Measurements from ENCODE around the gene MFSD12. TPM values are rescaled to one million over a fixed set of nuclear protein-coding genes. Genes with fewer than 3 reads are reported as not detected.

Gene MFSD12
- total RNA-seq, 1 experiment from 2014 or later: 131 TPM

DNA sequence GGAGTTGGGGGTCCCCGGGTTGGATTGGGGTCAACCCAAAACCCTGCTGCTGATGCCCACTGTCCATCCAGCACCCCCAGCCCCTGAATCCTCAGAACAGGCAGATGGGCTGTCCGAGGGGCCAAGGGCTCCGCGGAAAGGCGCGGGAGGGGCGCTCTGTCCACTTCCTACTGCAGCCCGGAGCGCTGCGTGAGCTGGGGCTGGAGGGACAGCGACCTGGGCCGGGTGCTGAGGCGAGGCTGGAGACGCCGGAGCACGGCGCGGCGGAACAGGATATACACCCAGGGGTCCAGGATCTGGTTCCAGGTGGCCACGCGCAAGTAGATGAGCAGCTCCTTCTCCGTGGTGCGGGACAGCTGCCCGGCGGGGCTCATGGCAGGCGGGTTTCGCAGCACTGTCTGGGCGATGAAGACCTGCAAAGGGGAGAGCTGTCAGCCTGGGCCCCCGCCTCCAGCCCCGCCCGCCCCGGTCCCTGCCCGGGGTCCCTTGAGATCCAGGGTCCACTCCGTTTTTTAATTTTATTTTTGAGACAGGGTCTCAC, 38.2 kb upstream of the MFSD12 start:
- H3K27ac ChIP-seq (ENCODE audit: low read depth, low read length): no peak overlapping the region
- H2AFZ ChIP-seq (ENCODE audit: low read depth, low read length, poor library complexity, severe bottlenecking): no peak overlapping the region
- no TSS peak for BruUV-seq (replicated peaks)
- intact Hi-C loops (cut with micrococcal nuclease): no loop called here
- DNase-seq (ENCODE audit: low read depth, low spot score) (no peak), ATAC-seq (no peak)
- H3K4me2 ChIP-seq (ENCODE audit: low read length): no peak overlapping the region
- no peak for TF ChIP-seq YY1 (IDR thresholded peaks at IDR 0.05; ENCODE audit: extremely low read depth, insufficient replicate concordance, low read depth, low read length)
- TF ChIP-seq EGR1 (IDR thresholded peaks at IDR 0.05; ENCODE audit: low read depth): no peak
- no peak for TF ChIP-seq FOSL1 (IDR thresholded peaks at IDR 0.05; ENCODE audit: low read depth)
- TF ChIP-seq EZH2phosphoT487 (IDR thresholded peaks at IDR 0.05; ENCODE audit: borderline replicate concordance): no peak
- TF ChIP-seq POLR2AphosphoS5 (IDR thresholded peaks at IDR 0.05; ENCODE audit: low read depth, low read length): no peak
- TF ChIP-seq, protein P1, sequence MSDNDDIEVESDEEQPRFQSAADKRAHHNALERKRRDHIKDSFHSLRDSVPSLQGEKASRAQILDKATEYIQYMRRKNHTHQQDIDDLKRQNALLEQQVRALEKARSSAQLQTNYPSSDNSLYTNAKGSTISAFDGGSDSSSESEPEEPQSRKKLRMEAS (IDR thresholded peaks at IDR 0.05): no peak
- no peak for TF ChIP-seq ZNF274 (IDR thresholded peaks at IDR 0.05; ENCODE audit: low read depth, low read length)
- TF ChIP-seq RAD21 (IDR thresholded peaks at IDR 0.05; ENCODE audit: low read depth): no peak
- TF ChIP-seq JUND (IDR thresholded peaks at IDR 0.05): no peak
- no peak for TF ChIP-seq POLR2A (IDR thresholded peaks at IDR 0.05; ENCODE audit: borderline replicate concordance, extremely low read depth, insufficient read depth, insufficient read length)
- no peak for TF ChIP-seq TCF7L2 (IDR thresholded peaks at IDR 0.05; ENCODE audit: borderline replicate concordance, extremely low read depth, insufficient read depth, insufficient read length)
- TF ChIP-seq, protein P2, sequence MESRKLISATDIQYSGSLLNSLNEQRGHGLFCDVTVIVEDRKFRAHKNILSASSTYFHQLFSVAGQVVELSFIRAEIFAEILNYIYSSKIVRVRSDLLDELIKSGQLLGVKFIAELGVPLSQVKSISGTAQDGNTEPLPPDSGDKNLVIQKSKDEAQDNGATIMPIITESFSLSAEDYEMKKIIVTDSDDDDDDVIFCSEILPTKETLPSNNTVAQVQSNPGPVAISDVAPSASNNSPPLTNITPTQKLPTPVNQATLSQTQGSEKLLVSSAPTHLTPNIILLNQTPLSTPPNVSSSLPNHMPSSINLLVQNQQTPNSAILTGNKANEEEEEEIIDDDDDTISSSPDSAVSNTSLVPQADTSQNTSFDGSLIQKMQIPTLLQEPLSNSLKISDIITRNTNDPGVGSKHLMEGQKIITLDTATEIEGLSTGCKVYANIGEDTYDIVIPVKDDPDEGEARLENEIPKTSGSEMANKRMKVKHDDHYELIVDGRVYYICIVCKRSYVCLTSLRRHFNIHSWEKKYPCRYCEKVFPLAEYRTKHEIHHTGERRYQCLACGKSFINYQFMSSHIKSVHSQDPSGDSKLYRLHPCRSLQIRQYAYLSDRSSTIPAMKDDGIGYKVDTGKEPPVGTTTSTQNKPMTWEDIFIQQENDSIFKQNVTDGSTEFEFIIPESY (IDR thresholded peaks at IDR 0.05; ENCODE audit: extremely low read depth, insufficient replicate concordance, low read length): no peak
- TF ChIP-seq, protein P3, sequence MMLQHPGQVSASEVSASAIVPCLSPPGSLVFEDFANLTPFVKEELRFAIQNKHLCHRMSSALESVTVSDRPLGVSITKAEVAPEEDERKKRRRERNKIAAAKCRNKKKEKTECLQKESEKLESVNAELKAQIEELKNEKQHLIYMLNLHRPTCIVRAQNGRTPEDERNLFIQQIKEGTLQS (IDR thresholded peaks at IDR 0.05): no peak
- H3K9me2 ChIP-seq (ENCODE audit: insufficient read depth): no peaks in the 10 kb centered on the region
- no peaks in the 10 kb centered on the region for H3K79me2 ChIP-seq (ENCODE audit: insufficient read depth, low read length)
- H3K9me3 ChIP-seq (ENCODE audit: control insufficient read depth in 1 of 2, insufficient read depth in 1 of 2, low read depth in 1 of 2, low read length in 2 of 2): no peaks in the 10 kb centered on the region
- no peak overlapping the region for H3K9ac ChIP-seq (ENCODE audit: low read length)
- no peaks in the 10 kb centered on the region for H4K20me1 ChIP-seq (ENCODE audit: insufficient read depth)
- CTCF ChIA-PET: no interaction called here
- RAD21 ChIA-PET (ENCODE audit: low non-redundant PET in 1 of 2, low total read pairs in 2 of 2, uncharacterized antibody in 2 of 2, unreplicated experiment in 2 of 2): no interaction called here
- no peaks in the 10 kb centered on the region for H3K27me3 ChIP-seq (ENCODE audit: insufficient read depth, low read length)
- H3K36me3 ChIP-seq (ENCODE audit: control insufficient read depth in 1 of 2, insufficient read depth in 2 of 2, low read length in 2 of 2): no peaks in the 10 kb centered on the region
- POLR2A ChIA-PET: no interaction called here
- H3K4me3 ChIP-seq (replicated peaks in 1 of 2; ENCODE audit: low read depth in 1 of 2, low read length in 2 of 2): no peak overlapping the region
- H3K4me1 ChIP-seq (ENCODE audit: control insufficient read depth in 1 of 2, insufficient read depth in 2 of 2, low read length in 2 of 2): no peaks in the 10 kb centered on the region
